OCI-LY7 (cell line): ENCODE data around the gene LYRM4. TPM values are rescaled to one million over a fixed set of nuclear protein-coding genes. Genes with fewer than 3 reads are reported as not detected.
"Not testable (repeated sequence)": the region's sequence is repeated elsewhere in the genome, so short reads cannot be mapped to it uniquely, and the experiment has no call there.

Source experiments
- BruUV-seq: library from RNA; stranded (reverse); fragments of 400-500 nt; replicated peaks from 2 replicates; lab custom pipeline; 2021; lab: Mats Ljungman, UMichigan
- CTCF ChIA-PET: fragments of 300-600 bp; sonication (Branson Sonifier 250); formaldehyde crosslinking; loops from one replicate; lab custom pipeline; 2022; ENCODE audit warnings: antibody characterized with exemption; ENCODE audit not compliant: unreplicated experiment; lab: Charles Lee
- POLR2A ChIA-PET: fragments of 300-600 bp; sonication (Branson Sonifier 250); formaldehyde crosslinking; loops from one replicate; lab custom pipeline; 2022; ENCODE audit warnings: antibody characterized with exemption; lab: Charles Lee
- DNase-seq: peaks from one replicate; pipeline ENCODE4 v3.0.0-alpha.2; 2015; ENCODE audit warnings: low spot score
- H2AFZ ChIP-seq: fragments of 200-600 bp; sonication (generic), shearing (Covaris generic); 2 replicates; pipeline ENCODE4 v1.6.1; 2014; ENCODE audit warnings: mild to moderate bottlenecking, antibody characterized with exemption, low read length, moderate library complexity
- H3K27ac ChIP-seq: fragments of 200-600 bp; sonication (generic); 2 replicates; pipeline ENCODE4 v1.5.1; 2014; ENCODE audit warnings: mixed run types, low read depth, mild to moderate bottlenecking, moderate library complexity, low read length, inconsistent platforms; ENCODE audit not compliant: poor library complexity, severe bottlenecking
- H3K36me3 ChIP-seq: fragments of 200-600 bp; sonication (generic); 2 replicates; pipeline ENCODE4 v1.6.1; 2014; ENCODE audit warnings: mild to moderate bottlenecking, antibody characterized with exemption, low read length, moderate library complexity, mixed read lengths; ENCODE audit not compliant: insufficient read depth
- H3K4me1 ChIP-seq: fragments of 200-600 bp; sonication (generic); 2 replicates; pipeline ENCODE4 v1.5.1; 2014; ENCODE audit warnings: mild to moderate bottlenecking, low read length; ENCODE audit not compliant: insufficient read depth, poor library complexity, severe bottlenecking
- H3K4me2 ChIP-seq: fragments of 200-600 bp; sonication (generic); 2 replicates; pipeline ENCODE4 v1.6.1; 2014; ENCODE audit warnings: mild to moderate bottlenecking, low read length
- H3K4me3 ChIP-seq: fragments of 200-600 bp; sonication (generic); 2 replicates; pipeline ENCODE4 v1.5.1; 2014; ENCODE audit warnings: mild to moderate bottlenecking, low read depth, low read length; ENCODE audit not compliant: poor library complexity, severe bottlenecking
- H3K79me2 ChIP-seq: fragments of 200-600 bp; sonication (generic); 2 replicates; pipeline ENCODE4 v1.6.1; 2016; ENCODE audit warnings: low read depth, mild to moderate bottlenecking, low read length, moderate library complexity, mixed read lengths; ENCODE audit not compliant: insufficient read depth
- H3K9me2 ChIP-seq: fragments of 200-600 bp; sonication (generic); 2 replicates; pipeline ENCODE4 v1.6.1; 2016; ENCODE audit warnings: mild to moderate bottlenecking, low read length, mixed read lengths; ENCODE audit not compliant: insufficient read depth
- H3K9me3 ChIP-seq: fragments of 200-600 bp; sonication (generic); 2 replicates; pipeline ENCODE4 v1.6.1; 2014; ENCODE audit warnings: mild to moderate bottlenecking, mixed run types, low read length, mixed read lengths
- H4K20me1 ChIP-seq: fragments of 200-600 bp; sonication (generic); 2 replicates; pipeline ENCODE4 v1.6.1; 2014; ENCODE audit warnings: mild to moderate bottlenecking, antibody characterized with exemption, low read length, moderate library complexity, mixed read lengths; ENCODE audit not compliant: insufficient read depth
- EZH2phosphoT487 ChIP-seq: fragments of 200-600 bp; sonication (generic); IDR thresholded peaks from 2 replicates; pipeline ENCODE4 v1.6.1; 2018; ENCODE audit warnings: low read depth, borderline replicate concordance, mild to moderate bottlenecking, mixed run types, antibody characterized with exemption, low read length, moderate library complexity, mixed read lengths
- intact Hi-C: fragments of 100-400 bp; cut with micrococcal nuclease; formaldehyde crosslinking; loops from one replicate; pipeline ENCODE4 v1.10.0; 2022; ENCODE audit not compliant: unreplicated experiment
- total RNA-seq, 2 experiments: library from RNA; depleted of rRNA in 1 of 2; stranded (reverse); fragments of >200 nt in 1 of 2; shearing (Covaris generic) in 1 of 2; gene quantifications; 2 replicates each; pipeline ENCODE4 v1.2.3, GENCODE V29; 2014 to 2022
- TF ChIP-seq, protein P1 (sequence below): fragments of 200-600 bp; sonication (generic); conservative IDR thresholded peaks from 2 replicates; pipeline ENCODE4 v1.5.1; 2014; ENCODE audit warnings: mild to moderate bottlenecking, antibody characterized with exemption, low read length, moderate library complexity, mixed read lengths

The LYRM4 gene
- total RNA-seq, 2 experiments from 2014 or later: 19.6 to 34.3 TPM

DNA sequence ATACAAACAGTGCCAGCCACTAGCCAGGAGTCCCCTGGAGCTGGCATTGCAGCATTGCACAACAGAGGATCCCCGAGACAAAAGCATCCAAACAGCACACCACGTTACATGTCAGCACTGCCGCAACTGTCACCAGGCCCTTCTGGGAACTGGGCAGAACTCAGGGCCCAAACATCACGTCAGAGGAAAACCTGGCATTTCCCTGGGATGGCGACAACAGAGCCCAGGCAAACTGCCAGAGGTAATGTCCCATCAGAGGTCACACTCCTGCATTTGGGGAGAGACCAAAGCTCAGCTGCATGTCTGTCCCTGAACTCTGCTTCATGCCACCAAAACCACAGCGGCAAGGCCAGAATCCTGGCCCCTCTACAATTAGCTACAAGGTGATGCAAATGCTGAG, 139.3 kb downstream of the LYRM4 start:
- CTCF ChIA-PET: interaction anchor here (0.6 kb wide), 1 partner anchor 261 kb away, joined by 3 read pairs; no protein-coding TSS in a partner anchor
- POLR2A ChIA-PET: no interaction called here

GRCh38 chr6:5120543-5120942, 140.2 kb downstream of the LYRM4 start:
- DNase-seq, H4K20me1 ChIP-seq, POLR2A ChIA-PET, H3K9me2 ChIP-seq, H3K36me3 ChIP-seq, BruUV-seq, CTCF ChIA-PET, H3K27ac ChIP-seq, H3K79me2 ChIP-seq, H2AFZ ChIP-seq, intact Hi-C loops, H3K4me1 ChIP-seq, H3K9me3 ChIP-seq, H3K4me2 ChIP-seq, H3K4me3 ChIP-seq: not testable (repeated sequence)

More for the DNA sequence above, 139.3 kb downstream of the LYRM4 start:
- TF ChIP-seq, protein P1, sequence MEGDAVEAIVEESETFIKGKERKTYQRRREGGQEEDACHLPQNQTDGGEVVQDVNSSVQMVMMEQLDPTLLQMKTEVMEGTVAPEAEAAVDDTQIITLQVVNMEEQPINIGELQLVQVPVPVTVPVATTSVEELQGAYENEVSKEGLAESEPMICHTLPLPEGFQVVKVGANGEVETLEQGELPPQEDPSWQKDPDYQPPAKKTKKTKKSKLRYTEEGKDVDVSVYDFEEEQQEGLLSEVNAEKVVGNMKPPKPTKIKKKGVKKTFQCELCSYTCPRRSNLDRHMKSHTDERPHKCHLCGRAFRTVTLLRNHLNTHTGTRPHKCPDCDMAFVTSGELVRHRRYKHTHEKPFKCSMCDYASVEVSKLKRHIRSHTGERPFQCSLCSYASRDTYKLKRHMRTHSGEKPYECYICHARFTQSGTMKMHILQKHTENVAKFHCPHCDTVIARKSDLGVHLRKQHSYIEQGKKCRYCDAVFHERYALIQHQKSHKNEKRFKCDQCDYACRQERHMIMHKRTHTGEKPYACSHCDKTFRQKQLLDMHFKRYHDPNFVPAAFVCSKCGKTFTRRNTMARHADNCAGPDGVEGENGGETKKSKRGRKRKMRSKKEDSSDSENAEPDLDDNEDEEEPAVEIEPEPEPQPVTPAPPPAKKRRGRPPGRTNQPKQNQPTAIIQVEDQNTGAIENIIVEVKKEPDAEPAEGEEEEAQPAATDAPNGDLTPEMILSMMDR: no peak
- no peak for TF ChIP-seq EZH2phosphoT487
- intact Hi-C loops: no loop called here
- no peaks in the 10 kb centered on the region for H4K20me1 ChIP-seq
- H3K4me3 ChIP-seq: no peak overlapping the region
- no peaks in the 10 kb centered on the region for H3K9me3 ChIP-seq
- H3K9me2 ChIP-seq: no peaks in the 10 kb centered on the region
- DNase-seq: no peak
- no peaks in the 10 kb centered on the region for H3K36me3 ChIP-seq
- no peaks in the 10 kb centered on the region for H3K4me1 ChIP-seq
- no peaks in the 10 kb centered on the region for H3K79me2 ChIP-seq
- no peak overlapping the region for H3K27ac ChIP-seq
- no peak overlapping the region for H3K4me2 ChIP-seq
- no TSS peak for BruUV-seq
- H2AFZ ChIP-seq: no peak overlapping the region

DNA sequence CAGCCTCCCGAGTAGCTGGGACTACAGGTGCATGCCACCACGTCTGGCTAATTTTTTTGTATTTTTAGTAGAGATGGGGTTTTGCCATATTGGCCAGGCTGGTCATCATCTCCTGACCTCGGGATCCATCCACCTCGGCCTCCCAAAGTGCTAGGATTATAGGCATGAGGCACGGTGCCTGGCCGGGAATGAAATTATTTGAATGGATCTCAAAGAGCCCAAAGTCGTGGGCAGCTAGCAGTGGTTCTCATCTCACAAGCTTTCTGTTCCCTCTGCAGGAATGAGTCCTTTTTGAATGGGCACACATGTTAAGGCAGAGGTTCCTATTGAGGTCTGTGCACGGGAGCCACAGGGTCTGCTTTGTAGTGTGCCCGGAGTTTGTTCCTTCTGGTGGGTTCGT, 140.7 kb downstream of the LYRM4 start:
- ChIA-PET CTCF (no interaction called here), POLR2A (no interaction called here)
- Histone ChIP-seq H3K4me2 (no peak overlapping the region), H3K9me3 (no peaks in the 10 kb centered on the region), H2AFZ (no peak overlapping the region), H3K36me3 (no peaks in the 10 kb centered on the region), H3K79me2 (no peaks in the 10 kb centered on the region), H3K4me1 (no peaks in the 10 kb centered on the region), H3K4me3 (no peak overlapping the region), H3K27ac (no peak overlapping the region), H4K20me1 (no peaks in the 10 kb centered on the region), H3K9me2 (no peaks in the 10 kb centered on the region)
- no peak for TF ChIP-seq EZH2phosphoT487
- TF ChIP-seq, protein P1: no peak
- BruUV-seq: no TSS peak
- intact Hi-C loops: no loop called here
- no peak for DNase-seq
